GM18505 (cell line): ENCODE data around the gene FCHSD2.
"Not testable (repeated sequence)": the region's sequence is repeated elsewhere in the genome, so short reads cannot be mapped to it uniquely, and the experiment has no call there.

Experiments used
- ATAC-seq: cut with Tn5 transposase; IDR thresholded peaks from one replicate; pipeline ENCODE4 v1.9.1; 2021; ENCODE audit not compliant: unreplicated experiment
- POLR2A ChIP-seq: IDR thresholded peaks from 4 replicates; pipeline ENCODE4 v1.6.1; 2011; ENCODE audit warnings: borderline replicate concordance; ENCODE audit not compliant: insufficient read depth, insufficient read length; ENCODE audit errors: extremely low read depth

Gene FCHSD2

GRCh38 chr11:73151416-73151815 is 9.3 kb upstream of the FCHSD2 start:
- TF ChIP-seq POLR2A, result no peak
- no peak for ATAC-seq

- no peak for ATAC-seq
- TF ChIP-seq POLR2A, result no peak
Measured at GRCh38 chr11:73149105-73149504, 7.0 kb upstream of the FCHSD2 start.

GRCh38 chr11:73147771-73148681 is 5.9 kb upstream of the FCHSD2 start:
- TF ChIP-seq POLR2A, result peak; percentile 25
- no peak for ATAC-seq

GRCh38 chr11:73145986-73146575 is 4.0 kb upstream of the FCHSD2 start:
- ATAC-seq, result no peak
- TF ChIP-seq POLR2A, result no peak

- no peak for ATAC-seq
- no peak for TF ChIP-seq POLR2A
Measured at GRCh38 chr11:73143126-73143838, 1.2 kb upstream of the FCHSD2 start.

GRCh38 chr11:73141309-73142127 is 600 bp downstream of the FCHSD2 start:
- peak; percentile 36 for ATAC-seq
- peak; percentile 61 for TF ChIP-seq POLR2A

GRCh38 chr11:73141031-73141308 is 1.1 kb downstream of the FCHSD2 start:
- TF ChIP-seq POLR2A, result no peak
- ATAC-seq, result no peak

GRCh38 chr11:73140213-73141030 is 1.7 kb downstream of the FCHSD2 start:
- no peak for TF ChIP-seq POLR2A
- ATAC-seq, result no peak

GRCh38 chr11:73139476-73140198 is 2.5 kb downstream of the FCHSD2 start:
- ATAC-seq, result no peak
- no peak for TF ChIP-seq POLR2A

- TF ChIP-seq POLR2A, result no peak
- no peak for ATAC-seq
Measured at GRCh38 chr11:73137944-73138274, 4.2 kb downstream of the FCHSD2 start.

GRCh38 chr11:73137262-73137943 is 4.7 kb downstream of the FCHSD2 start:
- ATAC-seq, result no peak
- TF ChIP-seq POLR2A, result no peak

- ATAC-seq, result not testable (repeated sequence)
Measured at GRCh38 chr11:73136722-73137121, 5.4 kb downstream of the FCHSD2 start.
